GM23338 (cell line): ENCODE results near the gene ITPRIPL2. TPM values are rescaled to one million over a fixed set of nuclear protein-coding genes. Genes with fewer than 3 reads are reported as not detected.

Experiments
- ATAC-seq: fragments of 200-7000 bp; cut with Tn5 transposase; 3 replicates; pipeline ENCODE4 v1.9.1; 2020
- DNase-seq: peaks from one replicate; pipeline ENCODE4 v3.0.0-alpha.2; 2015; ENCODE audit warnings: low spot score
- H2AFZ ChIP-seq: fragments of 200-600 bp; sonication (generic); 2 replicates; pipeline ENCODE4 v1.8.0; 2016; ENCODE audit warnings: antibody characterized with exemption, mild to moderate bottlenecking, moderate library complexity
- H3F3A ChIP-seq: fragments of 200-600 bp; sonication (generic); replicated peaks from 2 replicates; pipeline ENCODE4 v1.8.0; 2017; ENCODE audit warnings: antibody characterized with exemption, mixed run types, low read depth
- H3K27ac ChIP-seq: fragments of 200-600 bp; sonication (generic); 2 replicates; pipeline ENCODE4 v1.6.1; 2016; ENCODE audit warnings: low read depth
- H3K27me3 ChIP-seq: fragments of 200-600 bp; sonication (generic); 2 replicates; pipeline ENCODE4 v1.8.0; 2016; ENCODE audit warnings: mild to moderate bottlenecking, mixed run types, moderate library complexity; ENCODE audit not compliant: insufficient read depth
- H3K36me3 ChIP-seq: fragments of 200-600 bp; sonication (generic); 2 replicates; pipeline ENCODE4 v1.8.0; 2016; ENCODE audit warnings: mild to moderate bottlenecking; ENCODE audit not compliant: insufficient read depth
- H3K4me1 ChIP-seq: fragments of 200-600 bp; sonication (generic); 2 replicates; pipeline ENCODE4 v1.8.0; 2016; ENCODE audit warnings: mild to moderate bottlenecking, moderate library complexity; ENCODE audit not compliant: insufficient read depth
- H3K4me2 ChIP-seq: fragments of 200-600 bp; sonication (generic); 2 replicates; pipeline ENCODE4 v1.7.1; 2017; ENCODE audit warnings: mixed run types
- H3K4me3 ChIP-seq: fragments of 200-600 bp; sonication (generic); 2 replicates; pipeline ENCODE4 v1.6.1; 2016; ENCODE audit warnings: mixed run types
- H3K79me2 ChIP-seq: fragments of 200-600 bp; sonication (generic); replicated peaks from 2 replicates; pipeline ENCODE4 v1.8.0; 2017; ENCODE audit warnings: mild to moderate bottlenecking; ENCODE audit not compliant: insufficient read depth
- H3K9me2 ChIP-seq: fragments of 200-600 bp; sonication (generic); 2 replicates; pipeline ENCODE4 v1.8.0; 2017; ENCODE audit not compliant: insufficient read depth
- H4K20me1 ChIP-seq: fragments of 200-600 bp; sonication (generic); replicated peaks from 2 replicates; pipeline ENCODE4 v1.8.0; 2017; ENCODE audit warnings: mild to moderate bottlenecking; ENCODE audit not compliant: insufficient read depth
- H3K27ac Mint-ChIP-seq: 2 replicates; pipeline ENCODE4 v1.8.0; 2020; ENCODE audit warnings: inconsistent platforms, mild to moderate bottlenecking, moderate library complexity, mixed read lengths
- H3K27me3 Mint-ChIP-seq: 3 replicates; pipeline ENCODE4 v1.8.0; 2022; ENCODE audit warnings: low read depth, mild to moderate bottlenecking, moderate library complexity, mixed read lengths, inconsistent platforms; ENCODE audit not compliant: insufficient read depth, poor library complexity
- H3K36me3 Mint-ChIP-seq: 3 replicates; pipeline ENCODE4 v1.8.0; 2021; ENCODE audit warnings: low read depth, mild to moderate bottlenecking, inconsistent platforms, moderate library complexity, mixed read lengths
- H3K4me1 Mint-ChIP-seq: 3 replicates; pipeline ENCODE4 v1.8.0; 2020; ENCODE audit warnings: mild to moderate bottlenecking, inconsistent platforms, mixed read lengths
- H3K4me3 Mint-ChIP-seq: 3 replicates; pipeline ENCODE4 v1.8.0; 2021; ENCODE audit warnings: moderate library complexity, mild to moderate bottlenecking, inconsistent platforms, mixed read lengths
- H3K9me3 Mint-ChIP-seq: 3 replicates; pipeline ENCODE4 v1.8.0; 2020; ENCODE audit warnings: moderate library complexity, mild to moderate bottlenecking, inconsistent platforms, mixed read lengths
- CREB1 ChIP-seq: fragments of 250-450 bp; sonication (Bioruptor Pico); IDR thresholded peaks from 2 replicates; pipeline ENCODE4 v1.5.0; 2020; ENCODE audit warnings: low read depth, mild to moderate bottlenecking, moderate library complexity
- CTCF ChIP-seq, 2 experiments: fragments of 200-600 bp in 1 of 2; sonication (generic) in 1 of 2; conservative IDR thresholded peaks; 2 replicates each; pipeline versions ENCODE4 v1.5.1 to v1.6.1; 2016 to 2017; ENCODE audit warnings: antibody characterized with exemption in 2 of 2, low read depth in 2 of 2, mild to moderate bottlenecking in 2 of 2, moderate library complexity in 1 of 2
- EZH2 ChIP-seq: fragments of 200-600 bp; sonication (generic); IDR thresholded peaks from one replicate; pipeline ENCODE4 v1.8.0; 2017; ENCODE audit warnings: antibody characterized with exemption, mild to moderate bottlenecking, low read depth; ENCODE audit not compliant: unreplicated experiment
- EZH2phosphoT487 ChIP-seq: fragments of 200-600 bp; sonication (generic); IDR thresholded peaks from one replicate; pipeline ENCODE4 v1.8.1; 2018; ENCODE audit warnings: antibody characterized with exemption; ENCODE audit not compliant: unreplicated experiment
- JUNB ChIP-seq: IDR thresholded peaks from one replicate; pipeline ENCODE4 v1.6.1; 2016; ENCODE audit warnings: antibody characterized with exemption; ENCODE audit not compliant: unreplicated experiment
- NANOG ChIP-seq: IDR thresholded peaks from 2 replicates; pipeline ENCODE4 v1.6.1; 2016; ENCODE audit warnings: antibody characterized with exemption, borderline replicate concordance
- POLR2AphosphoS5 ChIP-seq: IDR thresholded peaks from 2 replicates; pipeline ENCODE4 v1.6.1; 2016; ENCODE audit warnings: antibody characterized with exemption, low read depth
- REST ChIP-seq: IDR thresholded peaks from one replicate; pipeline ENCODE4 v1.6.1; 2018; ENCODE audit warnings: antibody characterized with exemption; ENCODE audit not compliant: unreplicated experiment
- STAT1 ChIP-seq: IDR thresholded peaks from one replicate; pipeline ENCODE4 v1.6.1; 2016; ENCODE audit warnings: antibody characterized with exemption; ENCODE audit not compliant: unreplicated experiment
- ZNF114 ChIP-seq: fragments of 250-450 bp; sonication (Bioruptor Pico); IDR thresholded peaks from 2 replicates; pipeline ENCODE4 v1.5.0; 2020; ENCODE audit warnings: mild to moderate bottlenecking, moderate library complexity
- ZNF331 ChIP-seq: fragments of 250-450 bp; sonication (Bioruptor Pico); IDR thresholded peaks from 2 replicates; pipeline ENCODE4 v1.5.0; 2020; ENCODE audit warnings: low read depth, mild to moderate bottlenecking, moderate library complexity
- ZNF462 ChIP-seq: fragments of 250-450 bp; sonication (Bioruptor Pico); IDR thresholded peaks from 2 replicates; pipeline ENCODE4 v1.5.0; 2020; ENCODE audit warnings: mild to moderate bottlenecking, moderate library complexity
- polyA plus RNA-seq: library from polyadenylated mRNA; unstranded; fragments of >200 nt; fragmentation: Nextera tagmentation; extraction: Ambion mirVana; gene quantifications from 2 replicates; pipeline ENCODE4 v1.2.1, GENCODE V29; 2016
- total RNA-seq: library from RNA; depleted of rRNA; stranded (reverse); fragments of >200 nt; shearing (Covaris generic); gene quantifications from 2 replicates; pipeline ENCODE4 v1.2.3, GENCODE V29; 2014
- TF ChIP-seq, protein P1 (sequence below): IDR thresholded peaks from 2 replicates; pipeline ENCODE4 v1.6.1; 2016; ENCODE audit warnings: antibody characterized with exemption

ITPRIPL2 gene
- total and polyA plus RNA-seq, 2 experiments from 2014 or later = 0.94 to 8.3 TPM

GRCh38 chr16:19123535-19124178 lies 9.9 kb downstream of the ITPRIPL2 start:
- Histone ChIP-seq H2AFZ (no peak overlapping the region), H3K36me3 (no peaks in the 10 kb centered on the region), H3F3A (no peaks in the 10 kb centered on the region), H3K79me2 (no peaks in the 10 kb centered on the region), H3K4me2 (no peak overlapping the region), H3K27ac (no peak overlapping the region), H4K20me1 (no peaks in the 10 kb centered on the region), H3K27me3 (no peaks in the 10 kb centered on the region), H3K4me3 (no peak overlapping the region), H3K4me1 (peaks cover 4% of the 10 kb centered on the region), H3K9me2 (no peaks in the 10 kb centered on the region)
- H3K4me3 Mint-ChIP-seq = no peak overlapping the region
- no peak for DNase-seq
- no peaks in the 10 kb centered on the region for H3K36me3 Mint-ChIP-seq
- ATAC-seq = no peak
- no peak overlapping the region for H3K27ac Mint-ChIP-seq
- TF ChIP-seq ZNF114 (no peak), STAT1 (no peak), REST (no peak), JUNB (no peak), EZH2 (no peak), CREB1 (no peak), POLR2AphosphoS5 (no peak), ZNF462 (no peak), ZNF331 (no peak), CTCF (conservative IDR thresholded peaks at IDR 0.05; ENCODE audit: low read depth in 2 of 2) (no peak), EZH2phosphoT487 (no peak), NANOG (no peak)
- TF ChIP-seq, protein P1, sequence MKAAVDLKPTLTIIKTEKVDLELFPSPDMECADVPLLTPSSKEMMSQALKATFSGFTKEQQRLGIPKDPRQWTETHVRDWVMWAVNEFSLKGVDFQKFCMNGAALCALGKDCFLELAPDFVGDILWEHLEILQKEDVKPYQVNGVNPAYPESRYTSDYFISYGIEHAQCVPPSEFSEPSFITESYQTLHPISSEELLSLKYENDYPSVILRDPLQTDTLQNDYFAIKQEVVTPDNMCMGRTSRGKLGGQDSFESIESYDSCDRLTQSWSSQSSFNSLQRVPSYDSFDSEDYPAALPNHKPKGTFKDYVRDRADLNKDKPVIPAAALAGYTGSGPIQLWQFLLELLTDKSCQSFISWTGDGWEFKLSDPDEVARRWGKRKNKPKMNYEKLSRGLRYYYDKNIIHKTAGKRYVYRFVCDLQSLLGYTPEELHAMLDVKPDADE = no peak
- peaks cover 2% of the 10 kb centered on the region for H3K27me3 Mint-ChIP-seq
- H3K4me1 Mint-ChIP-seq = peaks cover under 1% of the 10 kb centered on the region
- H3K9me3 Mint-ChIP-seq = peaks cover 12% of the 10 kb centered on the region; the same call in 2 of the 3 replicates
